B cell (primary cell): ENCODE measurements around the gene ZSWIM3.

ENCODE experiments used
- EZH2 ChIP-seq: IDR thresholded peaks from 2 replicates; pipeline ENCODE4 v1.6.1; 2012; ENCODE audit warnings: borderline replicate concordance, low read depth, mild to moderate bottlenecking, moderate library complexity, low read length; ENCODE audit not compliant: insufficient read depth, poor library complexity, severe bottlenecking
- TF ChIP-seq, protein P1 (sequence below): fragments of 200-600 bp; IDR thresholded peaks from one replicate; pipeline ENCODE4 v1.8.0; 2022; ENCODE audit warnings: antibody characterized with exemption, mild to moderate bottlenecking

DNA sequence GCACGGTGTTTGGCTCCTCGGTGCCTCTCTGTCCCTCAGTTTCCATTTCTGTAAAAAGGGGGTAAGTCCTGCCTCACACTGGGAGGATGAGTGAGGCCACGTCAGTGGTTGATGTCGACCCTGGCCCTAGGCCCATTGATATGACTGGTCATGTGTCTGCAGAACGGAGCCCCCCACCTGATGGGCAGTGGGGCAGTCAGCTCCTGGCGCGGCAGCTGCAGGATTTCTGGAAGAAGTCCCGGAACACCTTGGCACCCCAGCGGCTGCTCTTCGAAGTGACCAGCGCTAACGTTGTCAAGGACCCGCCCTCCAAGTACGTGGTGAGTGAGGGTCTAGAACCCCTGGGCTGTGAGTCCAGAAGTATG lies 22.6 kb upstream of the ZSWIM3 start:
- TF ChIP-seq, protein P1, sequence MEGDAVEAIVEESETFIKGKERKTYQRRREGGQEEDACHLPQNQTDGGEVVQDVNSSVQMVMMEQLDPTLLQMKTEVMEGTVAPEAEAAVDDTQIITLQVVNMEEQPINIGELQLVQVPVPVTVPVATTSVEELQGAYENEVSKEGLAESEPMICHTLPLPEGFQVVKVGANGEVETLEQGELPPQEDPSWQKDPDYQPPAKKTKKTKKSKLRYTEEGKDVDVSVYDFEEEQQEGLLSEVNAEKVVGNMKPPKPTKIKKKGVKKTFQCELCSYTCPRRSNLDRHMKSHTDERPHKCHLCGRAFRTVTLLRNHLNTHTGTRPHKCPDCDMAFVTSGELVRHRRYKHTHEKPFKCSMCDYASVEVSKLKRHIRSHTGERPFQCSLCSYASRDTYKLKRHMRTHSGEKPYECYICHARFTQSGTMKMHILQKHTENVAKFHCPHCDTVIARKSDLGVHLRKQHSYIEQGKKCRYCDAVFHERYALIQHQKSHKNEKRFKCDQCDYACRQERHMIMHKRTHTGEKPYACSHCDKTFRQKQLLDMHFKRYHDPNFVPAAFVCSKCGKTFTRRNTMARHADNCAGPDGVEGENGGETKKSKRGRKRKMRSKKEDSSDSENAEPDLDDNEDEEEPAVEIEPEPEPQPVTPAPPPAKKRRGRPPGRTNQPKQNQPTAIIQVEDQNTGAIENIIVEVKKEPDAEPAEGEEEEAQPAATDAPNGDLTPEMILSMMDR, result no peak
- TF ChIP-seq EZH2, result no peak
